ENCODE measurements around the gene LGALS1. TPM values are rescaled to one million over a fixed set of nuclear protein-coding genes. Genes with fewer than 3 reads are reported as not detected.

LGALS1 gene
- total RNA-seq, 4 donors from 2014 or later = 44.8 to 352 (median 73.5) TPM

GRCh38 chr22:37632174-37633088 is 43.0 kb upstream of the LGALS1 start:
- Histone ChIP-seq H3K4me1 (peaks cover 21 to 55% (median 48%) of the 10 kb centered on the region in 4 donors), H3K9me3 (no peaks in the 10 kb centered on the region), H3K36me3 (peaks cover 0 to 43% (median 0%) of the 10 kb centered on the region in 3 donors), H3K27me3 (no peaks in the 10 kb centered on the region), H3K4me3 (no peak overlapping the region), H3K27ac (peak overlapping the region; percentile 74 to 98 (median 88))
- no peak for DNase-seq
- no peak for TF ChIP-seq POLR2A (IDR thresholded peaks at IDR 0.05)
- no peak for TF ChIP-seq CTCF (IDR thresholded peaks at IDR 0.05)

DNA sequence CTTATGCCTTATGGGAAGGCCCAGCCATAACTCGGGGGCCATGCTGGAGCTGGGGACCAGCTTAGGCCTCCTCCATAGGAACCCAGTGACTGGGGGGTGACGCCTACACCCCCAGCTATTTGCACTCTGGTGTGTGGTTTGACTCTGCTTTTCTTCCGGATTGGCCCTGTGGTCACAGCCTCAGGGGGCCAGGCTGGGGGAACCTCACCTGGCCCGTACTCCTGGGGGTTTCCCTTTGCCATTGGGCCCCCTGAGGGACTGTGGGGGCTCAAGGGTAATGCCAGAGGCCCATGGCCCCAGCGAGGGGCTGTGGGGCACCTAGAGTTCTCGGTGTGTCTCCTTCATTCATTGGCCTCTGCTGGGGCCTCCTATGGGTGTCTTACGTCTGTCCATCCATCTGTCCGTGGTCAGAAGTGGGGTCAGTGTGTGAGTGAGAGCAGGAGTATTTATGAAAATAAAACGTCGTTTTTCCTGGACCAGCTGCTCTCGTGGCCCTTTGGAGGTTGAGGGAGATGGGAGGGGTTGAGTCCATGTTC is 42.3 kb upstream of the LGALS1 start:
- peak overlapping the region in 1 of 4 donors; percentile 24 for H3K4me3 ChIP-seq
- peak in 2 of 3 donors; percentile 77 to 78 for DNase-seq

DNA sequence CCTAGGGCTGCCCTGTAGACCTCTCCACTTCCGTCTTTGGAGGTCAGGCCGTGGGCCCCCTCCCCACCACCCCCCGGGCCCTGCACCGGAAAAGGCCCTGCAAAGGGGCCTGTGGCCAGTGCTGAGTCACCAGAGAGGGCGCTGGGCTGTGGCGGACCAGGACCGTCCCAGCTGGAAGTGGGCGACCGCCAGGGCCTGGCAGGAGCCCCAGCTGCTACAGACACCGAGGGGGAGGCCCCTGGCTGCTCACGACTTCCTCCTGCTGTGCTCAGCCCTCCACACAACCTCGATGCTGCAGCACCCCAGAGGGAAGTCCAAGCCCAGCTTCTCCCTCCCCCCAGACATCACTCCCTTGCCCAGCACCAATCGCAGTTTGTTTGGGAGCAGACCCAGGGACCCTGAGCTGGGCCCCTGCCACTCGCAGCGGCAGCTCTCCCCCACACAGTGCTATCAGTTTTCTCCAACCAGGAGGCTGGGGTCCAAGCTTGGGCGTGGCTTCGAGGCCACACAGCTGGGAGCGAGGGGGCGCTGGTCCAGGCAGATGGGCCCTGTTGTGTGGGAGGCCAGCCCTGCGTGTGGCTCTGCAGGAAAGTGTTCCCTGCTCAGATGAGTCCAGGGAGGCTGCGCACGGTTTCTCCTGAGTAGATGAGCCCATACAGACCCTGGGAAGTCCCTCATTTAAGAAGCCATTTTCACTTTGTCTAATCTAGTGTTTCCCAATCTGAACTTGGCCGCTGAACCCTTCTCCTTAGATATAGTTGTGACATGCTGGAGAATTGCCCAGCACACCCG is 41.6 kb upstream of the LGALS1 start:
- H3K4me3 ChIP-seq = peak overlapping the region in 3 of 4 donors; percentile 18 to 24 (median 23)
- no peaks in the 10 kb centered on the region for H3K9me3 ChIP-seq

More for the DNA sequence above, 42.3 kb upstream of the LGALS1 start:
- Histone ChIP-seq H3K27me3 (no peaks in the 10 kb centered on the region), H3K9me3 (no peaks in the 10 kb centered on the region), H3K36me3 (peaks cover 0 to 41% (median 0%) of the 10 kb centered on the region in 3 donors), H3K4me1 (peaks cover 20 to 57% (median 49%) of the 10 kb centered on the region in 4 donors), H3K27ac (peak overlapping the region; percentile 74 to 98 (median 88))
- TF ChIP-seq CTCF (IDR thresholded peaks at IDR 0.05) (no peak), POLR2A (IDR thresholded peaks at IDR 0.05) (no peak)

GRCh38 chr22:37634417-37634924 is 41.0 kb upstream of the LGALS1 start:
- peaks cover 20 to 66% (median 56%) of the 10 kb centered on the region in 4 donors for H3K4me1 ChIP-seq
- peak overlapping the region; percentile 74 to 98 (median 88) for H3K27ac ChIP-seq
- TF ChIP-seq POLR2A (IDR thresholded peaks at IDR 0.05) (no peak), CTCF (IDR thresholded peaks at IDR 0.05) (peak in 4 of 6 experiments; percentile 19 to 52 (median 42))
- peaks cover 0 to 28% (median 0%) of the 10 kb centered on the region in 3 donors for H3K36me3 ChIP-seq
- DNase-seq = peak in 1 of 3 donors; percentile 60
- H3K4me3 ChIP-seq = peak overlapping the region in 2 of 4 donors; percentile 23 to 24
- H3K9me3 ChIP-seq = no peaks in the 10 kb centered on the region
- H3K27me3 ChIP-seq = no peaks in the 10 kb centered on the region

More for the DNA sequence above, 41.6 kb upstream of the LGALS1 start:
- peak overlapping the region; percentile 74 to 98 (median 88) for H3K27ac ChIP-seq
- peaks cover 0 to 35% (median 0%) of the 10 kb centered on the region in 3 donors for H3K36me3 ChIP-seq
- peak in 3 of 6 experiments; percentile 5 to 12 (median 7) for TF ChIP-seq CTCF (IDR thresholded peaks at IDR 0.05)
- no peak for TF ChIP-seq POLR2A (IDR thresholded peaks at IDR 0.05)
- H3K4me1 ChIP-seq = peaks cover 20 to 62% (median 54%) of the 10 kb centered on the region in 4 donors
- peak; percentile 72 to 93 (median 86) for DNase-seq
- no peaks in the 10 kb centered on the region for H3K27me3 ChIP-seq

DNA sequence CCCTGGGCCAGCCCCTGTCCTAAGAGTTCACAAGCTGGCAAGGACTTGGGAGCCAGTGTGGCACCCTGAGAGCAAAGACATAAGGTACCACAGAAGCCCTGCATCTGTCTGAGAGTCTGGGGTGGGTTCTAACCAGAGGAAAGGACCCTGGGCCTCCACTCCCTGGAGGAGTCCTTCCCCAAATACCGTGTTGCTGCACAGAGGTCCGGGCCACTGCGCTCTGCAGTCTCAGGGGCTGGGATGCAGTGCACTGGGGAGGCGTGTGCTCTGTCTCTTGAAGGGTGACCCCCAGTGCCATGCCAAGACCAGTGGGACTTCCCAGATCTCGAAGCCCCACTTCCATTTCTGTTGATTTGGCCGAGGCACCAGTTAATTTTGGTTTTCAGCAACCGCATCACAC is 40.3 kb upstream of the LGALS1 start:
- H3K27ac ChIP-seq = peak overlapping the region; percentile 74 to 98 (median 88)
- H3K36me3 ChIP-seq = peaks cover 0 to 21% (median 0%) of the 10 kb centered on the region in 3 donors
- peaks cover 20 to 66% (median 56%) of the 10 kb centered on the region in 4 donors for H3K4me1 ChIP-seq
- H3K9me3 ChIP-seq = no peaks in the 10 kb centered on the region
- H3K27me3 ChIP-seq = no peaks in the 10 kb centered on the region
- TF ChIP-seq CTCF (IDR thresholded peaks at IDR 0.05) (no peak), POLR2A (IDR thresholded peaks at IDR 0.05) (no peak)
- H3K4me3 ChIP-seq = no peak overlapping the region
- no peak for DNase-seq

Measured in Peyer's patch (tissue), 4 donors.